NOMO-1 treated with dmso at 0.1 percent for 144 hours (cell line): Measurements from ENCODE around the gene CD302.
"Not testable (repeated sequence)": the region's sequence is repeated elsewhere in the genome, so short reads cannot be mapped to it uniquely, and the experiment has no call there.

Source experiments
- DNase-seq: peaks from one replicate; lab custom pipeline; 2025; ENCODE audit not compliant: unreplicated experiment; lab: John Stamatoyannopoulos, UW

The CD302 gene

GRCh38 chr2:159797543-159798375 lies at the start of gene CD302:
TSS of gene CD302 (minus strand) at chr2:159798208. CDS start at chr2:159798198, 10 bp downstream.
- DNase-seq = peak; percentile 33

GRCh38 chr2:159846564-159846963 lies 48.6 kb upstream of the CD302 start:
- DNase-seq = no peak

GRCh38 chr2:159840616-159841015 lies 42.6 kb upstream of the CD302 start:
- no peak for DNase-seq

- DNase-seq = peak; percentile 45
These were observed 34.9 kb upstream of the CD302 start for GRCh38 chr2:159832858-159833257.

GRCh38 chr2:159832026-159832425 lies 34.0 kb upstream of the CD302 start:
- DNase-seq = no peak

GRCh38 chr2:159829376-159829775 lies 31.4 kb upstream of the CD302 start:
- no peak for DNase-seq

GRCh38 chr2:159828738-159829137 lies 30.7 kb upstream of the CD302 start:
- DNase-seq = no peak

GRCh38 chr2:159822478-159822833 lies 24.4 kb upstream of the CD302 start:
- DNase-seq = not testable (repeated sequence)

- not testable (repeated sequence) for DNase-seq
These were observed 23.9 kb upstream of the CD302 start for GRCh38 chr2:159821775-159822477.

- no peak for DNase-seq
These were observed 20.9 kb upstream of the CD302 start for GRCh38 chr2:159818940-159819339.

GRCh38 chr2:159817283-159817682 lies 19.3 kb upstream of the CD302 start:
- DNase-seq = peak; percentile 39

GRCh38 chr2:159811232-159811631 lies 13.2 kb upstream of the CD302 start:
- no peak for DNase-seq

- DNase-seq = no peak
These were observed 10.0 kb upstream of the CD302 start for GRCh38 chr2:159808032-159808425.

GRCh38 chr2:159807183-159808031 lies 9.4 kb upstream of the CD302 start:
- DNase-seq = no peak

- DNase-seq = no peak
These were observed 6.9 kb upstream of the CD302 start for GRCh38 chr2:159804941-159805340.

GRCh38 chr2:159803235-159803962 lies 5.4 kb upstream of the CD302 start:
- DNase-seq = no peak

- DNase-seq = no peak
These were observed 4.7 kb upstream of the CD302 start for GRCh38 chr2:159802673-159803072.

- no peak for DNase-seq
These were observed 1.8 kb upstream of the CD302 start for GRCh38 chr2:159799833-159800232.

- DNase-seq = no peak
These were observed 343 bp upstream of the CD302 start for GRCh38 chr2:159798376-159798725.

- DNase-seq = no peak
These were observed 824 bp downstream of the CD302 start for GRCh38 chr2:159797225-159797542.
